ENCODE results near the gene RAB11FIP4.

RAB11FIP4 gene

DNA sequence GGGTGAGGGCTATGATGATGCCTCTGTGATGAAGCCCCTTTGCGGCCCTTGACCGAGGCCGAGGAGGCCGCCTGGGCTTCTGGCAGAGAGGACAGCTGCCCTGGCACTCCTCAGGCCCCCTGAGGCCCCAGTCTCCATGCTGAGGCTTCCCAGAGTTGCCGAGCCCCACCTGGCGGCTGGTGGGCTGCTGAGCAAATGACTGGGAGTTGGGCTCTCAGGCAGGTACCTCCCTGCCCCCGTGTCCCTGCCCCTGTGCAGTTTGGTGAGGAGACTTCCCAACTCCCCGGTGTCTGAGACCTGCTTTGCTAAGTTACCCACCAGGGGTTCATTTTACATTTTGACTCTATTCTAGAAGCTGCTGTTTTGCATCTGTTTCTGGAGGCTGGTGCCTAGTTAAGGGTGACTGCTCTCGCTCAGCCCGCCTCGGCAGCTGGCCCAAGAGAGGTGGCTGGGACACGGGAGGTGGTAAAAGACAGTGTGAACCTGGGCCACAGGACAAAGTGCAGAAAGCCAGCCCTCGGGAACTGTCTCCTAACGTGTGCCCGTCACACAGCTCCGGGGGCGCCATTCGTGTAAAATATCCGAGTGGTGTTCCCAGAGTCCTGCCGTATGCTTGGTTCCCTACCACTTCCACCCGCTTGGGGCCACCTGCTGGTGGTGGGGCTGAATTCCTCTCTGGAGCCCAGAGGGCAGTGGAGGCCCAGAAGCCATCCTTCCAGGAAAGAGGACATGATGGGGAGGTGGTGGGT is 134.5 kb downstream of the RAB11FIP4 start:
- no peak overlapping the region for H3K4me3 Mint-ChIP-seq
- no peaks in the 10 kb centered on the region for H3K27me3 Mint-ChIP-seq
- H3K36me3 Mint-ChIP-seq (ENCODE audit: low read depth) = peaks cover 14% of the 10 kb centered on the region
- H3K4me1 Mint-ChIP-seq (ENCODE audit: low read depth) = no peaks in the 10 kb centered on the region
- H3K9me3 Mint-ChIP-seq = no peaks in the 10 kb centered on the region
- H3K27ac Mint-ChIP-seq = no peak overlapping the region

DNA sequence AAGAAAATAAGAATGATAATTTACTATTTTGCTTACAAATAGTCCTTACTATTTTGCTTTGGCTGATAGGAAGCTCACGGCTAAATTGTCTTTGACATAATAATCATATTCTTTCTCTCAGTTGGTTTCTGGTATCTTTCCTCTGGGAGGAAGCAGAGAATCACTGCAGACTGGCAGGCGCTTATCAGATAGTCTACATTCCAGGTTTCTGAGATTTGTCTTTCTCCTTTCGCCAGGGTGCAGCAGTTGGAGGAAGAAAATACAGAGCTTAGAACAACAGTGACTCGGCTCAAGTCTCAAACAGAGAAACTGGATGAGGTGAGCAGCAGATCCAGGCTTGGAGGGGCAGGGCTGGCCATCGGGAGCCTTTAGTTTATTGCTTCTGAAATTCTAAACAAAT is 136.1 kb downstream of the RAB11FIP4 start:
- Mint-ChIP-seq H3K4me1 (ENCODE audit: low read depth) (no peaks in the 10 kb centered on the region), H3K27me3 (no peaks in the 10 kb centered on the region), H3K9me3 (no peaks in the 10 kb centered on the region), H3K4me3 (no peak overlapping the region), H3K36me3 (ENCODE audit: low read depth) (peaks cover 17% of the 10 kb centered on the region), H3K27ac (no peak overlapping the region)

DNA sequence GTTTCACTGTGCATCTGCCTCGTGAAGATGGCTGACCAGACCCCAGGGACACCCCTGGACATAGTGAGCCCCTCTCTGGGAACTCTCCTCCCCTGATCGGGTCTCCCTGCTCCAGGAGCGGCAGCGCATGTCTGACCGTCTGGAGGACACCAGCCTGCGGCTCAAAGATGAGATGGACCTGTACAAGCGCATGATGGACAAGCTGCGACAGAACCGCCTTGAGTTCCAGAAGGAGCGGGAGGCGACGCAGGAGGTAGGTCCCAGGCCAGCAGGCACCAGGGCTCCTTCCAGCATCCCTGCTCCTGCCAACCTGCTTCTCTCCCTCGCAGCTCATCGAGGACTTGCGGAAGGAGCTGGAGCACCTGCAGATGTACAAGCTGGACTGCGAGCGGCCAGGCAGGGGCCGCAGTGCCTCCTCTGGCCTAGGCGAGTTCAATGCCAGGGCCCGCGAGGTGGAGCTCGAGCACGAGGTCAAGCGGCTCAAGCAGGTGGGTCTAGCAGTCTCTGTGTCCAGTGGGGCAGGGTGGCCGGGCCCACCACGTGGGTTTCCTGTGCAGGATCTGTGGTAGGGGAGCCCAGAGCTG is 136.9 kb downstream of the RAB11FIP4 start:
- Mint-ChIP-seq H3K27ac (no peak overlapping the region), H3K9me3 (no peaks in the 10 kb centered on the region), H3K4me1 (ENCODE audit: low read depth) (peaks cover 7% of the 10 kb centered on the region), H3K4me3 (no peak overlapping the region), H3K36me3 (ENCODE audit: low read depth) (peaks cover 25% of the 10 kb centered on the region), H3K27me3 (no peaks in the 10 kb centered on the region)

DNA sequence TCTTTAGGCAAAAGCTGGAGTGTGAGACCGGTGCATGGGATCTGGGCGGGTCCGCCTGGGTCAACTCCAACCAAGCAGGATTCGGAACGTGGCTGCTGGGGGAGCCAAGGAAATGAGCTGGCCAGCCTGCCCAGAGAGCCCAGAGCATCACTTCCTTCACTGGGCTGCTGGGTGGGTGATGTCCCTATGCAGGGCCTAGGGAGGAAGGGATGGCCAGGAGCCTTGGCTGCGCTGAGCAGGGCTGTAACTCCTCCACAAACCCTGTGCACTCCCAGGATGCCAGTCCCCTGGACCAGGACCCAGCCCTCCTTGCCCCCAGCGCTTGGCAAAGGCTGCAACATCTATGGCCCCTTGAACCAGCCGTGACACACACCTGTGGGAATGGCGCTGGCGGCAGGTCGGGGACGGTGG is 138.4 kb downstream of the RAB11FIP4 start:
- Mint-ChIP-seq H3K4me1 (ENCODE audit: low read depth) (peaks cover 17% of the 10 kb centered on the region), H3K9me3 (no peaks in the 10 kb centered on the region), H3K36me3 (ENCODE audit: low read depth) (peaks cover 17% of the 10 kb centered on the region), H3K27me3 (no peaks in the 10 kb centered on the region), H3K27ac (no peak overlapping the region), H3K4me3 (no peak overlapping the region)

DNA sequence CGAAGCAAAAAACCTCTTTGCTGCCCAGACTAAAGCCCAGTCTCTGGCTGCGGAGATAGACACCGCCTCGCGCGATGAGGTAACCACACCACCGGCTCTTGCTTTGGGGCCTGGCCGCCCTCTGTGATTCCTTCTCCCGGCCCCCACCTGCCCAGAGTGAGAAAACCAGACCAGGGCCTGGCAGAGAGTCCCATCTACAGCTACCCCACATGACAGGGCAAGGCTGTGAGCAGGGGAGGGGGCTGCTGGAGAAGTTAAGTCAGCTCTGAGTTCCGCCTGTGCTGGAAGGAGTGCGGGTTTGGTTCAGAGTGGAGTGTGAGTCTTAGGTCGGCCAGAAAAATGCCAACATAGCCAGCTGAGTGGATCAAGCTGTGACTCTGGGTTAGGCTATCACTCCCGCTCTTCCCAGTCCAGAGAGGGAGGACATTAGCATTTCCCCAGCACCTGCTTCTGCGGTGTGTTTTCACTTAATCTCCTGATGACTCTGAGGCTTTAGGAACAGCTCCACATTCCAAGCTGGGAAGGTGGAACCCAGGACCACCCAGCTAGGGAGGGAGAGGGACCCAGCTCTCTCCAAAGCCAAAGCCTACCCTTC is 139.0 kb downstream of the RAB11FIP4 start:
- H3K9me3 Mint-ChIP-seq = no peaks in the 10 kb centered on the region
- no peaks in the 10 kb centered on the region for H3K27me3 Mint-ChIP-seq
- no peak overlapping the region for H3K4me3 Mint-ChIP-seq
- no peak overlapping the region for H3K27ac Mint-ChIP-seq
- H3K36me3 Mint-ChIP-seq (ENCODE audit: low read depth) = peaks cover 17% of the 10 kb centered on the region
- H3K4me1 Mint-ChIP-seq (ENCODE audit: low read depth) = peaks cover 23% of the 10 kb centered on the region

DNA sequence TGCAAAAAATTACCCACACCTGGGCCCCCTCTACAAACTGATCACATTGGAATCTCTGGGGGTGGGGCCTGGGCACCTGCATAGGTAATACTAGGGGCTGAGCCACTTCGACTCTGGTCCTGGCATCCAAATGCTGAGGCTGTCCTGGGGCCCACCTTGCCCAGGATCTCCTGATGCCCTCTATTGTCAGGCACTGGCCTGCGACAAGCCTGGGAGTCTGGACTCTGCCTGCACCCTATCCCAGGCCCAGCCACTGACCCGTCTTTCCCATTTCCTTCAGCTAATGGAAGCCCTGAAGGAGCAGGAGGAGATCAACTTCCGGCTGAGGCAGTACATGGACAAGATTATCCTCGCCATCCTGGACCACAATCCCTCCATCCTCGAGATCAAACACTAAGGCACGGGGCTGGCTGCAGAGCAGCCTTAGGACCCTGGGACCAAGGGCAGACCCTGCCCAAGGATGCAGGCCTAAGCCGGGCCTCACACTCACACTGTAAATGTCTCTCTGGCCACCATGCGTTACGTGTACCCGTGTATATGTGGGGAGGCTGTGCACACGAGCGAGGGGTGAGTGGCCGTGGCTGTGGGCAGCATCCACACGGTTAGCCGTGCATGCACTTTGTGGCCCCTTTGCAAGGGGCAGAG is 140.0 kb downstream of the RAB11FIP4 start:
- peaks cover 30% of the 10 kb centered on the region for H3K4me1 Mint-ChIP-seq (ENCODE audit: low read depth)
- H3K9me3 Mint-ChIP-seq = no peaks in the 10 kb centered on the region
- no peak overlapping the region for H3K27ac Mint-ChIP-seq
- peaks cover 17% of the 10 kb centered on the region for H3K36me3 Mint-ChIP-seq (ENCODE audit: low read depth)
- H3K4me3 Mint-ChIP-seq = no peak overlapping the region
- H3K27me3 Mint-ChIP-seq = no peaks in the 10 kb centered on the region

DNA sequence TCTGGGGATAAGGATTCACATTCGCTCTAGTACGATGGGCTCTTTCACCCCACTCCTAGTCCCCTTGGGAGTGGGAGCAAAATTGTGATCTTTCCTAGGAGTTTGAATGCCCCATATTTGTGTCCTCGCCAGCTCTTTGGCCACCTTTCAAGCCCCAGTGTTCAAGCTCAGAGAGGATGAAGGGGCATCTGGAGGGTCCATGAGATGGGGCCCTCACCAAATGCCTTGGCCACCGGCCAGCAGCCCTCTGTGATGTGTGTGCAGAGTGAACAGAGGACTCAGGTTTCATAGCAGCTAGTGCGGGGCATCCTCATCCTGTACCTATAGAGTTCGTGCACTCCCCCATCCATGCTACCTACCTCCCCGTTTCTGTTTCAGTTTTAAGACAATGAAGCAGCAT is 140.6 kb downstream of the RAB11FIP4 start:
- H3K9me3 Mint-ChIP-seq = no peaks in the 10 kb centered on the region
- peaks cover 17% of the 10 kb centered on the region for H3K36me3 Mint-ChIP-seq (ENCODE audit: low read depth)
- H3K4me3 Mint-ChIP-seq = no peak overlapping the region
- no peak overlapping the region for H3K27ac Mint-ChIP-seq
- no peaks in the 10 kb centered on the region for H3K27me3 Mint-ChIP-seq
- peaks cover 34% of the 10 kb centered on the region for H3K4me1 Mint-ChIP-seq (ENCODE audit: low read depth)

DNA sequence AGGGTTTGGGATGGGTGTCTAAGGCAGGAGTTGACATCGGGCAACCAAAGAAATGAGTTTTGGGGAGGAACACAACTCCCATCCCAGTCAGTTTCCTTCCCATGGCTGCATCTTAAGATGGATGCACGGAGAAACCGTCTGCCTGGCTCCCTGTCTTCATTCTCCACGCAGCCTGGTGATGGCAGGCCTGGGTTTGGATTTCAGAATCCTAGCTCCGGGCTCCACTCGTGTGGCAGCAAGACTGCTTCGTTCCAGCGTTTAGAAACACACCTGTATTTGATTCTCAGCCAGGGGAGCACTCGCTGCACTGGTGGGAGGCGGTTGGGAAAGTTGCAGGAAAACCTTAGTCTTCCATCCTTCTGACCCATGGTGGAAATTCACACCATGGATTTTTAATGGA is 141.1 kb downstream of the RAB11FIP4 start:
- Mint-ChIP-seq H3K27ac (no peak overlapping the region), H3K27me3 (no peaks in the 10 kb centered on the region), H3K9me3 (no peaks in the 10 kb centered on the region), H3K4me3 (no peak overlapping the region), H3K4me1 (ENCODE audit: low read depth) (peaks cover 37% of the 10 kb centered on the region), H3K36me3 (ENCODE audit: low read depth) (peaks cover 17% of the 10 kb centered on the region)

DNA sequence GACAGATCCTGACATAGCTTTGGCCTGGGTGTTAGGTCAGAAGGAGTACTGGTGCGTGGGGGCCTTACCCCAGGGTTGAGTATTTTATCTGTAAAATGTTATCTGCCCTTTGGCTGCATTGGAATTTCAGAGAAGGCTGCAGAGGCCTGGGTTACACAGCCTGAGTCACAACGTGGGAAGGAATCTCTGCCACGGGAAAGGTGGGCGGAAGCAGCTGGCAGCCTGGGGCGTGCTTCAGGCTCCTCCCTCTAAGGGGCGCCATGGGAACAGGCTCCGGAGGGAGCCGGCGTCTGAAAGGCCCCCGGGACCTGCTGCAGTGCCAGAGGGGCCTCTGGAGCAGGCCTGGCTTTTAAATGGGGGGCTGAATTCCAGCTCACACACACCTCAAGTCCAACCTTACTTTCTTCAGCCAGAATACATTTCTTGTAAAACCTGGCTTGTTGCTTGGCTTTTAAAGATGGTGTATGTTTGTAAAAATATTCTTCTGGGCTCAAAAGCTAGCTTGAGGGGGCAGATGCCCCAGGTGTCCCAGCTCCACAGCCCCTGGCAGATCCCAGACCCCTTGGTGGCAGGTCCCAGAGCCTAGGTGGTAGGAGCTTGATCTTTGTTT is 142.2 kb downstream of the RAB11FIP4 start:
- H3K27ac Mint-ChIP-seq = no peak overlapping the region
- no peaks in the 10 kb centered on the region for H3K27me3 Mint-ChIP-seq
- no peak overlapping the region for H3K4me3 Mint-ChIP-seq
- peaks cover 17% of the 10 kb centered on the region for H3K36me3 Mint-ChIP-seq (ENCODE audit: low read depth)
- H3K4me1 Mint-ChIP-seq (ENCODE audit: low read depth) = peaks cover 42% of the 10 kb centered on the region
- H3K9me3 Mint-ChIP-seq = no peaks in the 10 kb centered on the region

DNA sequence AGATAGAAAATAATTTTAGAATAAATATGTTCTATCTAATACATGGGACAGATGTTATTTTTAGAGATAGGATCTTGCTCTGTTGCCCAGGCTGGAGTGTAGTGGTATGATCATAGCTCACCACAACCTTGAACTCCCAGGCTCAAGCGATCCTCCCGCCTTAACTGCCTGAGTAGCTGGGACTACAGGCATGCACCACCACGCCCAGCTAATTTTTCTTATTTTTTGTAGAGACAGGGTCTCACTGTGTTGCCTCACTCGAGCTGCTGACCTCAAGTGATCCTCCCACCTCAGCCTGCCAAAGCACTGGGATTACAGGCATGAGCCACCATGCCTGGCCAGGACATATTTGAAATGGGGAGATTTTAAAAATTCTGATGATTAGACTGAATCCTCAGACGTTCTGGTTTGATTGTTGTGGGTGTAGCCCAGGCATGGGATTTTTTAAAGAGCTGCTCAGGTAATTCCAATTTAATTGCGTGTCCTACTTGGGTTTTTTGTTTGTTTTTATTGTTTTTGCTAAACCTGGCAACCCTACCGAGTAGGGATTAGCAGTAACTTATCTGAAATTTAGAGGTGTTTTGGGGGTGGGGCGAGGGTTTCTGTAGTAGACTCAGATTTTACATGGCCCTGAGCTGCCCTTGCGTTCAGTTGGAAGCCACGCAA is 142.9 kb downstream of the RAB11FIP4 start:
- H3K27ac Mint-ChIP-seq = no peak overlapping the region
- peaks cover 17% of the 10 kb centered on the region for H3K36me3 Mint-ChIP-seq (ENCODE audit: low read depth)
- H3K4me3 Mint-ChIP-seq = no peak overlapping the region
- H3K4me1 Mint-ChIP-seq (ENCODE audit: low read depth) = peaks cover 42% of the 10 kb centered on the region
- H3K27me3 Mint-ChIP-seq = no peaks in the 10 kb centered on the region
- H3K9me3 Mint-ChIP-seq = no peaks in the 10 kb centered on the region

DNA sequence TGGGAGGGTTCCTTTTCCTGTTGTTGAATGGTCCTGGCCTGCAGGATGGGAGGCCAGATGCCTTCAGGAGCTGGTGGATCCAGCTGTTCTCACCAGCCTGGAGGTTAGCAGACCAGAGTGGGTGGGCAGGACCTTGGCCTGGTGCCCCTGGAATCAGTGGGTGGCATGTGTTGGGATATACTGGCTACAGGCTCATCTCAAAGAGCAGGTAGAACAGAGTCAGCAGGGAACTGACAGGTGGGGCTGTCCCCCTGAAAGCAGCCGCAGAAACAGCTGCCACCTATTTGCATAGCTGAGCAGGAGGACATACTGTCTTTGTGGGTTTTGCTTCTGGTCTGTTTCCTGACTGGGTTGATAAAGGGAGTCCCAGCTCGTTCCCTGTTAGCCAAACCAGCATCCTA is 144.1 kb downstream of the RAB11FIP4 start:
- Mint-ChIP-seq H3K27me3 (no peaks in the 10 kb centered on the region), H3K4me1 (ENCODE audit: low read depth) (peaks cover 42% of the 10 kb centered on the region), H3K4me3 (no peak overlapping the region), H3K27ac (no peak overlapping the region), H3K36me3 (ENCODE audit: low read depth) (peaks cover 15% of the 10 kb centered on the region), H3K9me3 (no peaks in the 10 kb centered on the region)

DNA sequence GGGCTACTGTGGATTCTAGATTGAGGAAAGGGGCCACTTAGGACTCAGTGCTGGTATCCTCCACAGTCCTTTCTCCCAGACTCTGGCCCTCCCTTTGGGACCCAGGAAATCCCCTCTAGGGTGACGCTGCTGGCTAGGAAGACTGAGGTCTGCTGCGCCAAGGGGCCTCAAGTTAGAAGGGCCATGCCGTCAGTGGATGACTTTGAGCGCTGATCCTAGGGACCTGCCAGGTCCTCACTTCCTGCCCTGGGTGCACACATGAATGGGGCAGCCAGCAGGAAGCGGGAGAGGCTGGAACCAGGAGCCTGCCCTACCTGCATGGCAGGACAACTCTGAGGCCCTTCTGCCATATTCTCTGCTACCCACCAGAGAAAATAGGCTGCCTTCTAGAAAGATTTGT is 145.0 kb downstream of the RAB11FIP4 start:
- H3K9me3 Mint-ChIP-seq = no peaks in the 10 kb centered on the region
- H3K4me3 Mint-ChIP-seq = no peak overlapping the region
- no peak overlapping the region for H3K27ac Mint-ChIP-seq
- H3K27me3 Mint-ChIP-seq = no peaks in the 10 kb centered on the region
- H3K36me3 Mint-ChIP-seq (ENCODE audit: low read depth) = peaks cover 10% of the 10 kb centered on the region
- peaks cover 42% of the 10 kb centered on the region for H3K4me1 Mint-ChIP-seq (ENCODE audit: low read depth)

DNA sequence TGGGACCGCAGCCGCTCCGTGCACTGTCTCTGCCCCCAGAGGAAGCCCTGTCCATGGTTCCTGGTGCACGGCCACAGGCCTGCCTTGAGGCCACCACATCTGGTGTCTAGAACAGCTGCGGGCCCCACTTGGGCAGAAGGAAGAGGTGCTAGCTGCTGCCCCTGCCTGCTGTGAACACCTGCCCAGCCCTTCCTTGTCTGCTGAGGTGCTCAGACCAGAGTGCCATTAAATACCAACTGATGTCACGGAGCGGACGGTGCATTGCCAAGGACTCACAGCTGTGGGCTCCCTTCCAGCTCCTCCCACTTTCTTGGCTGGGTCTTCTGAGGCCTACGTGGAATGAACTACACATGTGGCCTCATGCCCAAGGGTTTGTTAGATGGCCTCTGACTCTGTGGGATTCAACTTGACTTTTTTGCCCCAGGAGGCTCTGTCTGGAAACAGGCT is 146.1 kb downstream of the RAB11FIP4 start:
- peaks cover 8% of the 10 kb centered on the region for H3K36me3 Mint-ChIP-seq (ENCODE audit: low read depth)
- H3K27ac Mint-ChIP-seq = no peak overlapping the region
- no peak overlapping the region for H3K4me3 Mint-ChIP-seq
- H3K9me3 Mint-ChIP-seq = no peaks in the 10 kb centered on the region
- H3K27me3 Mint-ChIP-seq = no peaks in the 10 kb centered on the region
- H3K4me1 Mint-ChIP-seq (ENCODE audit: low read depth) = peaks cover 42% of the 10 kb centered on the region

DNA sequence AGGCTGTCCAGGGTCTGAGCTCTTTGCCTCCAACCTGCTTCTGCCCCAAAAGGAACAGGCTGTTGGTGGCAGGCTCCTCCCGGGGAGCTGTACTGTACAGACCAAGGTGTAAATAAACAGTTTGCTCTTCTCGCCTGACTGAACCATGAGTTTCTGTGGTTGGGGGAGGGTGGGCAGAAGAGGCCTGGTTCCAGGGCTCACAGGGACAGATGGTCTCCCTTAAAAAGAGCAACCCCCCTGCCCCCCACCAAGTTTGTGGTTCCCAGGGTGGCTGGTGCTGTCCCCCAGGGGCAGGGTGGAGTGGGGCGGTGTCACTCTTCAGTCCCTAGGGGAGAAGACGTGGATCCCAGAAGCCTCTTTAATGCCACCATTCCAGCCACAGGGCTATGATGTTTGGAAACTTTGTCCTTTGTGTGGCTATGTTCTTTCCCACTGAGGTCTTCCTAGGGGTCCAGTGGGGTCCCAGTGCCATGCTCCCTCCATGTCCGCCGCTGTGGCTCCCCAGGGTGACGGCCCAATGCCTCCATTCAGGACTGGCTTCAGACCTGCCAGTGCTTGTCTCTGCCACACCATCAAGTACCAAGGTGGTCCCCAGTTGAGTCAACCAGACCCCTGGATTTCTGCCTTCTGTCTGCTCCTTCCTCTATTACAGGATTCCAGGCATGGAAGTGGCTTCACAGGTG is 146.7 kb downstream of the RAB11FIP4 start:
- peaks cover 2% of the 10 kb centered on the region for H3K36me3 Mint-ChIP-seq (ENCODE audit: low read depth)
- peaks cover 37% of the 10 kb centered on the region for H3K4me1 Mint-ChIP-seq (ENCODE audit: low read depth)
- H3K27ac Mint-ChIP-seq = no peak overlapping the region
- no peaks in the 10 kb centered on the region for H3K9me3 Mint-ChIP-seq
- no peak overlapping the region for H3K4me3 Mint-ChIP-seq
- no peaks in the 10 kb centered on the region for H3K27me3 Mint-ChIP-seq

Data from stimulated activated naive CD8-positive, alpha-beta T cell treated with anti-CD3 and anti-CD28 coated beads, Interleukin-15, Interleukin-2, amounts not matched to agents 100 ng/mL and 50 ng/mL, for 24 hours (primary cell).